RWPE2 (cell line): ENCODE results near the gene NDUFA5.

ENCODE experiments used
- ATAC-seq: fragments of 200-7000 bp; cut with Tn5 transposase; 3 replicates; pipeline ENCODE4 v1.9.1; 2021; ENCODE audit warnings: low read depth
- DNase-seq: peaks from one replicate; pipeline ENCODE4 v3.0.0-alpha.2; 2020; ENCODE audit warnings: low spot score
- H3K27ac ChIP-seq: fragments of 450-650 bp; 2 replicates; pipeline ENCODE4 v1.5.1; 2017; ENCODE audit warnings: mild to moderate bottlenecking; ENCODE audit not compliant: poor library complexity, severe bottlenecking
- H3K27me3 ChIP-seq: fragments of 250-450 bp; sonication (Bioruptor Pico); 2 replicates; pipeline ENCODE4 v1.5.1; 2021; ENCODE audit warnings: mild to moderate bottlenecking, moderate library complexity; ENCODE audit not compliant: insufficient read depth, poor library complexity, severe bottlenecking
- H3K36me3 ChIP-seq: fragments of 250-450 bp; sonication (Bioruptor Pico); 2 replicates; pipeline ENCODE4 v1.5.1; 2020; ENCODE audit warnings: low read depth, mild to moderate bottlenecking, moderate library complexity
- H3K4me1 ChIP-seq: fragments of 250-450 bp; sonication (Bioruptor Pico); 2 replicates; pipeline ENCODE4 v1.5.1; 2021; ENCODE audit warnings: mild to moderate bottlenecking, moderate library complexity; ENCODE audit not compliant: insufficient read depth, poor library complexity, severe bottlenecking
- H3K4me3 ChIP-seq: fragments of 250-450 bp; sonication (Bioruptor Pico); 2 replicates; pipeline ENCODE4 v1.5.1; 2021; ENCODE audit warnings: mild to moderate bottlenecking, moderate library complexity; ENCODE audit not compliant: severe bottlenecking
- H3K9me3 ChIP-seq: fragments of 250-450 bp; sonication (Bioruptor Pico); 2 replicates; pipeline ENCODE4 v1.5.1; 2021; ENCODE audit warnings: mild to moderate bottlenecking, moderate library complexity; ENCODE audit not compliant: severe bottlenecking
- CTCF ChIP-seq: fragments of 450-650 bp; IDR thresholded peaks from one replicate; pipeline ENCODE4 v1.5.1; 2017; ENCODE audit warnings: mild to moderate bottlenecking, moderate library complexity; ENCODE audit not compliant: poor library complexity, severe bottlenecking

Gene NDUFA5

GRCh38 chr7:123522066-123522465 lies 35.6 kb downstream of the NDUFA5 start:
- DNase-seq (no peak), ATAC-seq (no peak)
- TF ChIP-seq CTCF, result no peak
- Histone ChIP-seq H3K4me1 (no peaks in the 10 kb centered on the region), H3K27me3 (no peaks in the 10 kb centered on the region), H3K36me3 (no peaks in the 10 kb centered on the region), H3K27ac (no peak overlapping the region), H3K4me3 (no peak overlapping the region), H3K9me3 (no peaks in the 10 kb centered on the region)

- no peak for TF ChIP-seq CTCF
- H3K27ac ChIP-seq, result no peak overlapping the region
- no peaks in the 10 kb centered on the region for H3K9me3 ChIP-seq
- DNase-seq (no peak), ATAC-seq (no peak)
- no peaks in the 10 kb centered on the region for H3K27me3 ChIP-seq
- H3K36me3 ChIP-seq, result no peaks in the 10 kb centered on the region
- no peak overlapping the region for H3K4me3 ChIP-seq
- no peaks in the 10 kb centered on the region for H3K4me1 ChIP-seq
Measured at GRCh38 chr7:123505221-123505620, 52.4 kb downstream of the NDUFA5 start.

- DNase-seq, result no peak
- TF ChIP-seq CTCF, result no peak
- ATAC-seq, result no peak
- Histone ChIP-seq H3K9me3 (no peaks in the 10 kb centered on the region), H3K4me3 (no peak overlapping the region), H3K36me3 (no peaks in the 10 kb centered on the region), H3K27ac (no peak overlapping the region), H3K4me1 (no peaks in the 10 kb centered on the region), H3K27me3 (no peaks in the 10 kb centered on the region)
Measured at GRCh38 chr7:123502201-123502600, 55.4 kb downstream of the NDUFA5 start.

GRCh38 chr7:123500878-123501489 lies 56.6 kb downstream of the NDUFA5 start:
- H3K27ac ChIP-seq, result no peak overlapping the region
- ATAC-seq, result no peak
- H3K27me3 ChIP-seq, result no peaks in the 10 kb centered on the region
- no peak for DNase-seq
- no peaks in the 10 kb centered on the region for H3K9me3 ChIP-seq
- TF ChIP-seq CTCF, result no peak
- H3K36me3 ChIP-seq, result no peaks in the 10 kb centered on the region
- no peak overlapping the region for H3K4me3 ChIP-seq
- no peaks in the 10 kb centered on the region for H3K4me1 ChIP-seq

- no peaks in the 10 kb centered on the region for H3K27me3 ChIP-seq
- H3K4me1 ChIP-seq, result no peaks in the 10 kb centered on the region
- ATAC-seq (no peak), DNase-seq (no peak)
- no peaks in the 10 kb centered on the region for H3K36me3 ChIP-seq
- no peak overlapping the region for H3K27ac ChIP-seq
- no peaks in the 10 kb centered on the region for H3K9me3 ChIP-seq
- H3K4me3 ChIP-seq, result no peak overlapping the region
- no peak for TF ChIP-seq CTCF
Measured at GRCh38 chr7:123499211-123499970, 58.2 kb downstream of the NDUFA5 start.
